Adrenal gland (tissue), 12 donors: Measurements from ENCODE around the gene FOXR2. TPM values are rescaled to one million over a fixed set of nuclear protein-coding genes. Genes with fewer than 3 reads are reported as not detected.

Experiments used
- DNase-seq, 7 donors: peaks; one replicate each; pipeline ENCODE4 v3.0.0-alpha.2; 2019 to 2020
- H3K27ac ChIP-seq, 5 donors: fragments of 200-600 bp; sonication (generic) in 4 of 5; 1 replicate in 3 of 5; 2 replicates in 2 of 5; pipeline versions ENCODE4 v1.5.1 to v1.8.0; 2016 to 2020; ENCODE audit warnings: mild to moderate bottlenecking in 1 of 5
- H3K27me3 ChIP-seq: fragments of 200-600 bp; 2 replicates; pipeline ENCODE4 v1.8.0; 2021
- H3K36me3 ChIP-seq, 2 donors: fragments of 200-600 bp; replicated peaks in 1 of 2; 1 replicate in 1 of 2; 2 replicates in 1 of 2; pipeline versions ENCODE4 v1.5.1 to v1.8.0; 2018 to 2022
- H3K4me1 ChIP-seq, 2 donors: fragments of 200-600 bp; replicated peaks in 1 of 2; 1 replicate in 1 of 2; 2 replicates in 1 of 2; pipeline versions ENCODE4 v1.5.1 to v1.8.0; 2018 to 2021
- H3K4me3 ChIP-seq, 4 donors: fragments of 200-600 bp; sonication (generic) in 3 of 4; one replicate each; pipeline ENCODE4 v1.5.1; 2016 to 2018
- H3K9me3 ChIP-seq, 3 donors: fragments of 200-600 bp; sonication (generic) in 1 of 3; replicated peaks in 1 of 3; 1 replicate in 2 of 3; 2 replicates in 1 of 3; pipeline versions ENCODE4 v1.5.1 to v1.8.0; 2016 to 2021
- POLR2A ChIP-seq, 2 donors: fragments of 450-650 bp; IDR thresholded peaks; one replicate each; pipeline ENCODE4 v1.6.1; 2017; ENCODE audit warnings: antibody characterized with exemption in 2 of 2, mild to moderate bottlenecking in 2 of 2, moderate library complexity in 1 of 2
- WGBS, 4 donors: extraction: QIAGEN DNeasy Blood & Tissue Kit in 2 of 4; methylation state at CpG; one replicate each; pipeline versions ENCODE4 v1.1.5 to v1.1.7; 2013 to 2017; 5-methylcytosine and 5-hydroxymethylcytosine counted together
- intact Hi-C, 2 donors: fragments of 100-400 bp; cut with DNase I; formaldehyde crosslinking; loops; one replicate each; pipeline versions ENCODE4 v1.14.1 to v1.15.0; 2022 to 2023
- polyA plus RNA-seq, 3 donors: library from polyadenylated mRNA; stranded (reverse); fragments of 200-250 nt in 2 of 3; fragments of 350-450 nt in 1 of 3; fragmentation: Illumina TruSeq in 1 of 3; extraction: RNeasy Lipid Tissue Mini Kit (QIAGEN cat#74804) in 1 of 3; gene quantifications; one replicate each; pipeline ENCODE4 v1.2.3, GENCODE V29; 2013 to 2014
- total RNA-seq, 9 donors: library from RNA; depleted of rRNA in 4 of 9; stranded (reverse); fragments of >200 nt in 4 of 9; fragments of 120-200 nt in 1 of 9; fragmentation: NEBNext Ultra II Directional in 1 of 9; extraction: Animal tissue kit (Norgen Biotek cat#: 25700) in 1 of 9; gene quantifications; one replicate each; pipeline versions ENCODE4 v1.1.0 to v1.2.4, GENCODE V29; 2013 to 2023
- TF ChIP-seq, protein P1 (sequence below), 6 experiments: fragments of 450-650 bp in 4 of 6; fragments of 200-600 bp in 2 of 6; sonication (generic) in 1 of 6; IDR thresholded peaks; 1 replicate in 5 of 6; 2 replicates in 1 of 6; pipeline versions ENCODE4 v1.5.1 to v1.8.0; 2016 to 2021; ENCODE audit warnings: antibody characterized with exemption in 6 of 6, mild to moderate bottlenecking in 2 of 6, moderate library complexity in 1 of 6
- donor health status: healthy with polysubstance abuse.
- donor health status: Bipolar disorder and iron deficiency.
- donor health status: DM: yes; HTN: yes; CAD: no.
- donor health status: DM: no; HTN: no; CAD: no.
- donor health status: DM: no; HTN: no; CAD: no.
- donor health status: DM: yes; HTN: yes; CAD: no.

Gene FOXR2
- total and polyA plus RNA-seq, 12 donors: not detected

DNA sequence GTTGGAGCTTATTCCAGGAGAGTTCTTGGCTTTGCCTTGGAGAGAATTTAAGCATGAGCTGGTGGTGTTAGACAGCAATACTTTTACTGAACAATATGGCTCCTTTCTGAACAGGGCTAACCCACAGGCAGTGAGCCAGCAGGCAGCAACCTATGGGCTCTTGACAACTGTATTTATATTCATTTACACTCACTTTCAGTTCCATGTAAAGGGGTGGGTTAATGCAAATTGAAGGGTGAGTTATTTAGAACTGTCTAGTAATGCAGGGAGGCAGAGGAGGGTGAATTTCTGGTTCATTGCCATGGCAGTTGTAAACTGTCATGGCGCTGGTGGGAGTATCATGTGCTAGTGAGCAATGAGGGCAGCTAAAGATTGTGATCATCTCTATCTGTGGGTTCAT lies 15.7 kb downstream of the FOXR2 start:
- WGBS, 4 donors: 27 to 80% (median 46%) methylated on average over 1 of the region's 1 CpG; no CpG with 5 or more reads in 1 of the 4 donors
- no peaks in the 10 kb centered on the region for H3K4me1 ChIP-seq
- no peaks in the 10 kb centered on the region for H3K9me3 ChIP-seq
- no peak overlapping the region for H3K4me3 ChIP-seq
- H3K27me3 ChIP-seq: peaks cover 27% of the 10 kb centered on the region
- TF ChIP-seq POLR2A (IDR thresholded peaks at IDR 0.05): no peak
- TF ChIP-seq, protein P1, sequence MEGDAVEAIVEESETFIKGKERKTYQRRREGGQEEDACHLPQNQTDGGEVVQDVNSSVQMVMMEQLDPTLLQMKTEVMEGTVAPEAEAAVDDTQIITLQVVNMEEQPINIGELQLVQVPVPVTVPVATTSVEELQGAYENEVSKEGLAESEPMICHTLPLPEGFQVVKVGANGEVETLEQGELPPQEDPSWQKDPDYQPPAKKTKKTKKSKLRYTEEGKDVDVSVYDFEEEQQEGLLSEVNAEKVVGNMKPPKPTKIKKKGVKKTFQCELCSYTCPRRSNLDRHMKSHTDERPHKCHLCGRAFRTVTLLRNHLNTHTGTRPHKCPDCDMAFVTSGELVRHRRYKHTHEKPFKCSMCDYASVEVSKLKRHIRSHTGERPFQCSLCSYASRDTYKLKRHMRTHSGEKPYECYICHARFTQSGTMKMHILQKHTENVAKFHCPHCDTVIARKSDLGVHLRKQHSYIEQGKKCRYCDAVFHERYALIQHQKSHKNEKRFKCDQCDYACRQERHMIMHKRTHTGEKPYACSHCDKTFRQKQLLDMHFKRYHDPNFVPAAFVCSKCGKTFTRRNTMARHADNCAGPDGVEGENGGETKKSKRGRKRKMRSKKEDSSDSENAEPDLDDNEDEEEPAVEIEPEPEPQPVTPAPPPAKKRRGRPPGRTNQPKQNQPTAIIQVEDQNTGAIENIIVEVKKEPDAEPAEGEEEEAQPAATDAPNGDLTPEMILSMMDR (IDR thresholded peaks at IDR 0.05): no peak
- H3K27ac ChIP-seq: no peak overlapping the region
- intact Hi-C loops: no loop called here
- DNase-seq: no peak
- no peaks in the 10 kb centered on the region for H3K36me3 ChIP-seq

DNA sequence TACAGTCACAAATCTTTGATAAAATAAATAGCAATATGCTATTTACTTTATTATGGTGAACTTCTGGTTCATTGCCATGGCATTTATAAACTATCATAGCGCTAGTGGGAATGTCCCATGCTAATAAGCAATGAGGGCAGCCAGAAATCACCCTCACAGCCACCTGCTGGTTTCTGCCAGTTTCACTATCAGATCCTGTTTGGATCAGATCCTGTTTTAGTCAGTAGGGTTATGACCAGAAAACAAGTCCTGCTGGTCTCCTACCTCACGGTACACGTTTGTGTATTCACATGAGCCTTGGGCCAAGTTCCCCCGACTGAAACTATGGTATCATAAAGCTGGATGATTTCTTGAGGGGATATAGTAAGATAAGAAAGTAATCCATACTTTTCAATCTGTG lies 17.7 kb downstream of the FOXR2 start:
- intact Hi-C loops: no loop called here

DNA sequence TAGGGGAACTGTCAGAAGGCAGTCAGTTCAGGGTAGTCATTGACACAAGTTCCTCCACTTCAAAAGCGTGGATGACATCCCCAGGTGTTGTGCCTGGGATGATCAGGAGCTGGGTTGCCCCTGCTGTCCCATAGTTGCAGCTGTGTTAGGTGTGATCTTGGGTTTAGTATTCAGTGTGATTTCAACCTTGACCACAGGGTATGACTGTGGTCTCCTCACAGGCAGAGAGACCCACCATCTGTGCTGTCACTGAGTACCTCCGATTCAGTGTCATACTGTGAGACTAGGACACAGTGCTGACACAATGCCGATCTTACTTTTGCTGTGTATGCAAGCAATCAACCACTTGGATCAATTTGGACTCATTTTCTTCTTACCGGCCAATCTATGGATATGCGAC lies 25.2 kb downstream of the FOXR2 start:
- Histone ChIP-seq H3K4me3 (no peak overlapping the region), H3K9me3 (no peaks in the 10 kb centered on the region), H3K4me1 (no peaks in the 10 kb centered on the region), H3K27ac (no peak overlapping the region), H3K27me3 (peaks cover 13% of the 10 kb centered on the region), H3K36me3 (no peaks in the 10 kb centered on the region)
- 85 to 100% (median 89%) methylated on average over 1 to 5 of the region's 5 CpGs for WGBS, 4 donors
- no peak for DNase-seq
- TF ChIP-seq POLR2A (IDR thresholded peaks at IDR 0.05): no peak
- TF ChIP-seq, protein P1 (IDR thresholded peaks at IDR 0.05): no peak
- intact Hi-C loops: no loop called here

More for the DNA sequence above, 17.7 kb downstream of the FOXR2 start:
- H3K27me3 ChIP-seq: peaks cover 38% of the 10 kb centered on the region
- H3K4me3 ChIP-seq: no peak overlapping the region
- H3K9me3 ChIP-seq: no peaks in the 10 kb centered on the region
- no peaks in the 10 kb centered on the region for H3K4me1 ChIP-seq
- no peak for DNase-seq
- no peak overlapping the region for H3K27ac ChIP-seq
- TF ChIP-seq POLR2A (IDR thresholded peaks at IDR 0.05): no peak
- TF ChIP-seq, protein P1 (IDR thresholded peaks at IDR 0.05): no peak
- WGBS, 4 donors: 52 to 75% (median 56%) methylated on average over 4 of the region's 4 CpGs
- H3K36me3 ChIP-seq: no peaks in the 10 kb centered on the region

DNA sequence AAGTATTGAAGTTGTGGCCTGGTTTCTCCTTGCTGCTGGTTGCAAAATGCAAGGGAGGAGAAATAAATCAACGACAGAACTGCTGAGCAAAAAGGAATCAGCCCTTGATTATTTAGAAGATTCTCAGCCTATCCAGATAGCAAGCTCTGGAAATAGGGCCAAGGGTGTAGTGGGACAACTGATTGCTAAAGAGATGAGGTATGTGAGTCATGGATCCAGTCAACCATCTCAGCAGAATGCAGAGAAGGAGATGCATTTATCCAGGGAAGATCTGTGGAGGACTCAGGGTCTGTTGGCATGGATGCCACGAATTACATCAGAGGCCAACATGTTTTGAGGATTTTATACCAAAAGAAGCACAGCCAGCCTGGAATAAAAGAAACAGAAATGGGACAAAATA lies 36.7 kb downstream of the FOXR2 start:
- DNase-seq: no peak
- H3K4me3 ChIP-seq: no peak overlapping the region
- no peaks in the 10 kb centered on the region for H3K36me3 ChIP-seq
- peaks cover 7% of the 10 kb centered on the region for H3K27me3 ChIP-seq
- intact Hi-C loops: no loop called here
- H3K27ac ChIP-seq: no peak overlapping the region
- no peaks in the 10 kb centered on the region for H3K9me3 ChIP-seq
- H3K4me1 ChIP-seq: no peaks in the 10 kb centered on the region
- no peak for TF ChIP-seq POLR2A (IDR thresholded peaks at IDR 0.05)
- TF ChIP-seq, protein P1 (IDR thresholded peaks at IDR 0.05): no peak
- 23 to 58% (median 40%) methylated on average over 2 of the region's 2 CpGs for WGBS, 4 donors
